IPS-11a (cell line): ENCODE data around the gene CNTN1.

Experiments
- H3K4me3 ChIP-seq: one replicate; pipeline ENCODE4 v1.5.1; 2013; ENCODE audit warnings: low read depth, low read length, control low read depth

The CNTN1 gene

DNA sequence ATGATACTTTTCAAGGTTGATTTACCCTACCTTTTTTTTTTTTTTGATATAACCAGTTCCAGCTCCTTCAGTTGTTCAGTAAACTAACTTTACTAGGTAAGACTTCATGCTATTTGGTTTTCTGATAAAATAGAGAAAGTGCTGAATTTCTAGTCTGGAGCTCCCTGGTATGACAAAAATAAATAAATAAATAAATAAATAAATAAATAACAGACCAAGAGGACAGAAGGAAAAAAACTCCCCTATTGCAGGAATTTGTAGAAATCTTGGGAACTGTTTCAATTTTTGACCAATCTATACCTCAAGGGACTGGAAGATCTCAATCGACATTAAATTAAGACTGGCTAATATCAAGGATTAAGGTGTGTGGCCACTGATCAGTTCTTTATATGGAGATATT is 265.2 kb downstream of the CNTN1 start:
- no peak overlapping the region for H3K4me3 ChIP-seq

DNA sequence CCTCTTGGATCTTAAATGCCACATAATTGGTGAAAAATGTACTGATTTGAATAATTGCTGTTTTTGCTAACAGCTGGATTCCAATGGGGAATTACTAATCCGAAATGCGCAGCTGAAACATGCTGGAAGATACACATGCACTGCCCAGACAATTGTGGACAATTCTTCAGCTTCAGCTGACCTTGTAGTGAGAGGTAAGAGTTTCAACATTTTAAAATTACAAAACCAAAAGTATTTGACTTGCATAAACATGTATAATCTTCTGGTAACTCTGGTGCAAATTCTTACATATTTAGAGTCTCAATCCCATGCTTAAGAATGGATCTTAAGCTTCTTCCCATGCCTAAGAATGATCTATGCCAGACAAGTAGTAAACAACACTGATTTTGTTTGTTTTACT is 266.8 kb downstream of the CNTN1 start:
- H3K4me3 ChIP-seq = no peak overlapping the region

DNA sequence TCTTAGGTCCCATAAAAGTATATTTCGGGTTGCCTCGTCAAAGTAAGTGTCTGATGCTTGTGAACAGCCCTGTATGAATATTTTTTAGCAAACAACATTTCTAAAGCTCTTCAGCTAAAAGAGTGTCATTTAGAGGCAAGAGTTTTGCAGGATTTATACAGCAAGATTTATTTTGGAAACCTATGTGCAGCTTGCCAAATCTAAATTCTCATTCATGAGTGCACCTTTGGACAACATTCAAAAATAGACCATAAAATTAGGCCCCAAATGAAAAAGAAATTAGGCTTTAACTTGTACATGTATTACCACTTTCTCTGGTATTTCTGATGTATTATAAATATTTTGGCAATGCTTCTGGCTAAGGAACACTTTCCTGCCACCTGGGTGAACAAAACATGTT is 271.5 kb downstream of the CNTN1 start:
- no peak overlapping the region for H3K4me3 ChIP-seq

DNA sequence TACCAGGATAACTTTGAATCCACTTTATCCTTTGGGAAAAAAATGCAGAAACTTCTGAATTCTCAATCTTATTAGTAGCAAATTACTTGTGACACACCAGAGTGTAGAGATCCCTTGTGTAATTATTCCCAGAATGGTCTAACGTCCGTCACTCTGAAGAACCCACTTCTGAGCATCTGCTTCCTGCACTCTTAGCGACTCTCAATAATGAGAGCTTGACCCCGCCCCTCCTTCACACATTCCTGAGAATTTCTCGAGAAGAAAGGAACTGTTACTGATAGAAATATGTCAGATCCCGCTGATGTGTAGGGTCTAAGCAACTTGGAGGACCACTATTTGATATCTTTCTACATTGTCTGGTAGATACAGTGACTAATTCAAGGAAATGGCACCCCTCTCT is 277.6 kb downstream of the CNTN1 start:
- no peak overlapping the region for H3K4me3 ChIP-seq

DNA sequence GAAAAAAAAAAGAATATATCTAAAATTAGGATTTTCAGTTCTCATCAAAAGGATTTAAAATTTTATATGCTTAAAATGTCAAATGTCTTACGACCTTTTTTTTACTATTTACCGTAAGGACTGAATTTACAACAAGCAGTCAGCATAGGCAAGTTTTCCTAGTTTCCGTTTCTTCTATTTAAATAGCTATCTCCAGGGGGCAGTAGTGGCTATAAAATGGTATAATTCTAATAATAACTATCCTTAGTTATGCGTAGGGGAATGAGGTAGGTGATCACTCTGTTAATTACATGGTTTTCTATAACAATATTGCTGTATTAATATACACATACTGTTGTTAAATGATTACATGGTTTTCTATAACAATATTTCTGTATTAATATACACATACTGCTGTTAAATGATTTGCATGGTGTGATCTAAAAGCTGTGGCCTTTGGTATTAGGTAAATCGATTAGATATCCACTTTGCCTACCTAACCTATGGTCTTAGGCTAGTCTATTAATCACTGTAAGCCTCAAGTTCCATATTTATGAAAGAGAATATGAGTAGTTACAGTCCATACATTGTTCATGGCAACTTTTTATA is 278.2 kb downstream of the CNTN1 start:
- no peak overlapping the region for H3K4me3 ChIP-seq

DNA sequence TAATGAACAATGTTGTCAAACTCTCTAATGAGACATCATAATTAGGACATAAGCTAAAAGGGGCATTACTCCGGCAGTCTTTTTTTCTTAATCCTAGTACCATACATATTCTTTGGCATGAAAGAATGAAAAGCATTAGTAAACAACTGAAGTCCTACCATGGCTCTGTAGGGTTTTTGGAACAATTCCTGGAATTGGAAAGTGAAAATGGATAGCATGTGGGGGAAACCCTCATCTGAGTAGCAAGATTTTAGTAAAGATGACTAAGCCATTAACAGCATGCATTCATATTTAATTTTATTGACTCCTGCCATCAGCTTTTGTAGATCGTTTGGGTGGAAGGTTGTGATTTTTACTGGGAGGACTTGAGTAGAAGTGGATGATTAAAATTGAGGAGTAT is 279.7 kb downstream of the CNTN1 start:
- no peak overlapping the region for H3K4me3 ChIP-seq

DNA sequence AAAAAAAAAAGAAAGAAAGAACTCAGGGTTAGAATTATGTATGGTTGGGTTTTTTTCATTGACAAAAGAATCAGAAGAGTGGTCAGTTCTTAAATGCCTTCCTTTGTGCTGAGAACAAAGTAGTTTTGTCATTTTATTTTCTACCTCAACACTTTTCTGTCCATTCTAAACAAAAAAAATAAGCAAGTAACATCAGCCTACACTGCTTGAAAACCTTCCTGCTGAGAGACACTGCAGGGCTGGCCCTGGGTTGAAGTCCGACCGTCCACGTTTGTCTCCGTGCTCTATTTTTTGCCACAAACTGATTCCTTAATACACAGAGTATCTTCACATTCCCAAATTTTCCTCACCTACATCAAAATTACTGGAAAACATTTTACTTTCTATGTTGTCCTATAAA is 284.3 kb downstream of the CNTN1 start:
- no peak overlapping the region for H3K4me3 ChIP-seq

DNA sequence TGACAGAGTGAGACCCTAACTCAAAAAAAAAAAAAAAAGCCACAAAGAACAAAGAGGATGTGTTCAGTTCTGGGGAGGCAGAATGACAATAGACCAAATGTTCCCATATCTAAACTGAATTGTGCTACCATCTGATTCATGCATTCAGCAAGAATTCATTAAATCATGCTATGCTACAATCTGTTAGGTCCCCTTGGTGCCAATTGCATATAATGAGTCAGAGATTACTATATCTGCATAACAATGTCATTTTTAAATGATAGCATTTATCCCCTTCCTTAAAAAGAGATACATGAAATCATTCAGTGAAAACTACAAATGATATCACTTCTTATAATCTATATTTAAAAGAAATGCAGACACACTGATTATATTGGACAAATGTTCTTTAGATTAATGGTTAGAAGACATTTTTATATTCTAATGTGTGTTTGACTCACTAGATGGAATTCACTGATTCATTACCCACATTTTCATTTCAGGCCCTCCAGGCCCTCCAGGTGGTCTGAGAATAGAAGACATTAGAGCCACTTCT is 288.3 kb downstream of the CNTN1 start:
- H3K4me3 ChIP-seq = no peak overlapping the region

DNA sequence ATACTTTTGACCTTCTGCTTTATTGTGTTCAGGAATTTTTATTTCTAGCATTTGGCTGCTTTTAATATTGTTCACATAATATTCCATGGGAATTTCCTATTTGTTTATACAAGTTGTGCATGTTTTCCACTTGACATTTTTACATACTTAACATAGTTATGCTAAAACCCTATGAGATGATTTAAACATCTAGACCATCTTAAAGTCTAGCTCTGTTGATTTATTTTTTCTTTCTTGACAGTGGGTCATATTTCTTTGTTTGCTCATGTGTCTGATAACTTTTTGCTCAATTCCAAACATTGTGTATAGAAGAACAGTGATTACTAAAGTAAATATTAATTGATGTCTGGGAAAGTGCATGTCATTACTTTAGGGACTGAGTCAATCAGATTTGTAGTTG is 293.8 kb downstream of the CNTN1 start:
- no peak overlapping the region for H3K4me3 ChIP-seq

DNA sequence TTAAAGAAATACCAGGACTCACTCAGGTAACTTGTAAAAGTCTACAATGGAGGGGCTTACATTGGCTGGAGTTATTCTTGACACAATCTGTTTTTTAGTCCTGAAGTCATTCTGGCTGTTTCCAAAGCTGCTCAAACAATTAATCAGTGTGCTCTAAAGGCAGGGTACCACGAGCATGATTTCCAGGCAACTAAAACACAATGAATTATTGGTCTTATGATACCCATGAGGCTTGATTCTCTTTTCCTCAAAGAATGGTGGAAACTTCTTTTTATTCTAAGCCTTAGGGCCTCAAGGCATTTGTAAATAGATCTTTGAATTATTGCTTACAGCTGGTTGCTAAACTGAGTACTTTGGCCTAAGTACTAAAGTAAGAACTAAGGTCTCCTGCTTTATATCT is 296.1 kb downstream of the CNTN1 start:
- no peak overlapping the region for H3K4me3 ChIP-seq

DNA sequence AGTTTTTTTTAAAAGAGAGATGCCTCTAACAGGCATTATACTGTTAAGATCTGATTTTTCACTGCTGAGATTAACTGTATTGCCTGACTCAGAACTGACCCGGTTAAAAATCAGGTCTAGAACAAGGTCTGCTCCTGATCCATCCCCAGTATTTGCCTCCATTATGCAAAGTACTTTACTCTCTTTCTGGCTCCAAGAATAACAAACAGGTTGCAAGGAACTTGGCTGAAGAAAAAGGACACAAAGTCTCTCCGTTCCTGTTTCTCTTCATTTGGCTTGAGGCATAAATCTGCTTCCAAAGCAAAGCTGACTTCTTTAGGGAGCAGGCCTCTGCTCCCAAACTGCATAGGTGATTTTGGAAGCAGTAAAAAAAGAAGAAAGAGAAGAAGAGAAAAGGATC is 296.6 kb downstream of the CNTN1 start:
- no peak overlapping the region for H3K4me3 ChIP-seq

DNA sequence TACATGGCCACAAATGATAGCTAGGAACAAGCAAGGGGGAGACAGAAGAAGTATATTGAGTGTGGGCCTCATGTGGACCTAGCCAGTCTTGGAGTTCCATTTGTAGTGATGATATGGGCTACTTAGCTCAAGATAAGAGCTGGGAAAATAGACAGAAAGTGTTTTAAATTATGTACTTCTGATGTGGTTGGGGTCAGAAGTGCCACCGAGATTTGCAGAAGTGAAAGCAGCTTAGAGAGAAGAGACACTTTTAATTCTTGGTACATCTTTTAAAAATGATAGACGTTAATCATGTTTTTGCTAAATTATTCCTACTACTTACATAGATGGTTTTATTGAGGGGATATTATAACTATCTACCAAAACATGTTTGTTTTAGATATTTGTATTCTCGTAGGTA is 297.5 kb downstream of the CNTN1 start:
- H3K4me3 ChIP-seq = no peak overlapping the region

DNA sequence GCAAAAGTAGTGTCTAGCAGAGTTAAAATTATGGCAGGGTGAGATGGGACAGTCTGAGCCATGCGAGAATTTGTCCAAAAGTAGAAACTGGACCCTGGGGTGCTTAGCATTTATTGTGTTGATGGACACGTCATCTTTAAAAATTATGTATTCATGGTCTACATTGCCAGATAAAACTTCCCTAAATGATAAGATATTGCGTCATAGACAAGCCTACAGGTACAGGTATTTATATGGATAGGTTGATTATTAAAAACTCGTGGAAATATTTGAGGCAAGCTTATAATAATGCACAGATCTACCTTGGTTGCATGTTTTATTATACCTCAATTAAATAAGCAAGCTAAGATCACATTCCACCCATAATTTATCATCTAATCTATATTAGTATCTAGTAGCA is 299.9 kb downstream of the CNTN1 start:
- no peak overlapping the region for H3K4me3 ChIP-seq

DNA sequence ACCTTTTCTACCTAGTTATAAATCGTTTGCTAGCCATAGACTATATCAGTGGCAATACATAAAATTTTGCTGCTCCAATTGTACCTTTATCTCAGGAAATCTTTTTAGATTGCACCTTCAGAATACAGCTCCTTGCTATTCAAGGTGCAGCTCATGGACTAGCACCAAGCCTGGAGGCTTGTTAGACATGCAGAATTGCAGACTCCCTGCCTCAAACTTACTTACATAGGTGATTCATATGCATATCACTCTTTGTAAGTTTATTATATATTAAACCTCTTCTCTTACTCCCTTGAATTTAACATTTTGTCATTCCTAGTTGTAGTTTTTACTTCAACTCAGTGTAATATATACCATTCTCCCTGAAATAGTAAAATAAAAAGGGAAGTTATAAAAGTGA is 300.4 kb downstream of the CNTN1 start:
- no peak overlapping the region for H3K4me3 ChIP-seq

DNA sequence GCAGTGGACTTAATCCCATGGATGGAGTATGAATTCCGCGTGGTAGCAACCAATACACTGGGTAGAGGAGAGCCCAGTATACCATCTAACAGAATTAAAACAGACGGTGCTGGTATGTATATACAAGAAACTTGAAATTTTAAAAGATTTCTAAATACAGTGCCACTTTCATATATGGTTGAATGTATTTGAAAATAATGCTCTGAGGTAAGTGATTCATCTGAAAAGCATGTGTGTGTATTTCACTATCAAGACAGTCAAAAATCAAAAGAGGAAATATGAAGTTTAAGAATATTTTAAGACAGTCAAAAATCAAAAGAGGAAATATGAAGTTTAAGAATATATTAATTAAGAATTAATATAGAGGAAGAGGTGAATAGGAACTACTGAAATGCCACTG is 300.9 kb downstream of the CNTN1 start:
- no peak overlapping the region for H3K4me3 ChIP-seq

DNA sequence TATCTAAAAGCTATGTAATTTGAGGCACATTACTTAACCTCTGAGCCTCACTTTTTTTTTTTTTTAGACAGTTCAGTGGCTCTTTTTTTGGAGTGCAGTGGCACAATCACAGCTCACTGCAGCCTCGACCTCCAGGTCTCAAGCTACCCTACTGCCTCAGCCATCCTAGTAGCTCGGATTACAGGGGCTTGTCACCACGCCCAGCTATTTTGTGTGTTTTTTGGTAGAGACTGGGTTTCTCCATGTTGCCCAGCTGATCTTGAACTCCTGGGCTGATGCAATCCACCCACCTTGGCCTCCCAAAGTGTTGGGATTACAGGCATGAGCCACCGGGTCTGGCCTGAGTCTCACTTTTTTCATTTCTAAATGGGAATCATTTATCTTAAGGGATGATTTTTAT is 303.9 kb downstream of the CNTN1 start:
- no peak overlapping the region for H3K4me3 ChIP-seq

DNA sequence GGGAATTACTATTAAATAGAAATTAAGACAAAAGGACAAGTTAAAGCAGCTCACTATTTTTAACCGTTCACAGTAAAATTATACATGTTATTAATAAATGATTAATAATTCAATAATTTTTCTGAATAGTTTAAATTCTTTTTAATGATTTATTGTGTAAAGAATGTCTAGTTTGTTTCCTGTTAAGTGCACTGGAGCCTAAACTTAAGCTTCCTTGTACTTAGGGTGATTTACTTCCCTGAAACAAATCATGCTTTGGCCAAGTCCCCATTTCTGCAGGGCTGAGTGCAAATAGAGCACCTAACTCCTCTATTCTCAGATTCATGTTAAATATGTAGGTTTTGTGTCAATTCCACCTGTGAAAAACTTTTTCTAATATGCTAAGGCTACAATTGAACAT is 307.0 kb downstream of the CNTN1 start:
- H3K4me3 ChIP-seq = no peak overlapping the region

DNA sequence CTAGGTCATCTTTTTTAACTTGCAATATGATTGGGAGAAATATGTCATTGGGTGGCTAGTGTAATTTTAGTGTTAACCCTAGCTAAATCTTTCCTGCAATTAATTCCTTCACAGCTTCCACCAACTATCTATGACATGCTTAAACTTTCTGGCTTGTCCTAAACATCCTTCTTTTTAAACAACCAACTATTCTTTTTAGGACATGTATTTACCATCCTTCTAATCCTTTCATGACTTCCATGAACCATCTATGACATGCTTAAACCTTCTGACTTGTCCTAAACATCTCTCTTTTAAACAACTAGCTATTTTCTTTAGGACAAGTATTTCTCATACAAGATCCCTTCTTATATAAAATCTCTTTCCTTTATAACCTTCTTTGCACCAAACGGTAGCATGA is 316.2 kb downstream of the CNTN1 start:
- no peak overlapping the region for H3K4me3 ChIP-seq

DNA sequence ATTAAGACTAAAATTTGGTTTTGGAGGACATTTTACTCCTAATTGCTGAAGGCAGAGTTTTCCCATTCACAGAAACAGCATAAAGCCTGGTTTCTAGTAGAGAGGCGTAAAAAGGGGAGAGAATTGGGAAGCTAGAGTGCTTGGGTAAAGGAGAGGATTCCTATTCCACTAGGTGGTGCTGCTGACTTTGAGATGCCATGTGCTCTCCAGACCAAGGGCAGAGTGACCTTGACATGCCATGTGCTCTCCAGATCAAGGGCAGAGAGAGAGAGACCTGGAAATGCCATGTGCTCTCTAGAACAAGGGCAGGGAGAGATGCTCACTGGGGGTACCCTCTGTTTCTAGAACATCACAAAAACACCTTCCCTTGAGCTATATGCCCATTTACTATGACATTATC is 319.7 kb downstream of the CNTN1 start:
- no peak overlapping the region for H3K4me3 ChIP-seq

DNA sequence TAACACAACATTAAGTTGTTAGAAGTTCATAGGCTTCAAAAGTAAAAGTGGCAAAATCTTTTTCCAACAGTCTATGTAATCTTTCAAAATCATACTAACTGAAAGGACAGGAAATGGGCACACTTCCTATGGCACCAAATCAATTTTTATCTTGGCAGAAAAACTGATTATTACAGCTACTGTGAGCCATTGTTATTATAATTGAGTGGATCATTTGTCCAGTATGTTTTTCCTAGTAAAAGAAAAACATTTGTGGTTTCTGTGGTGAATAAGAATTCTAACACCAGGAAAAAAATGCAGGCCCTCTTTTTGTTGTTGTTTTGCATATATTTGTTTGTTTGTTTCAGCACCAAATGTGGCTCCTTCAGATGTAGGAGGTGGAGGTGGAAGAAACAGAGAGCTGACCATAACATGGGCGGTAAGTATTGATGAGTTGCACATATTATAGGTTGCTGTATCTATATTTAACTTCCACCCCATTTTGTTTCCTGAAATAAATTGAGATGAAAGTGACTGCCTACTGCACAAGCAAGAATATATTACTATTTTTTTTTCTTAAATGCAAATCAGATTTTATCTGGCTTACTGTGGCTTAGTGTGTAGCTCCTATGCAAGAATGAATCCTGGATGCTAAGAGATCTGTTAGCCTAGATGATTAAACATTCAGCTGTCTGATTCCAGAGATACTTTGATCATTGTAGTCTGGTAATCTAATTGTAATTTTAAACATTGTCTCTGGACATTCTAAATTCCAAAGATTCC is 321.8 kb downstream of the CNTN1 start:
- no peak overlapping the region for H3K4me3 ChIP-seq

DNA sequence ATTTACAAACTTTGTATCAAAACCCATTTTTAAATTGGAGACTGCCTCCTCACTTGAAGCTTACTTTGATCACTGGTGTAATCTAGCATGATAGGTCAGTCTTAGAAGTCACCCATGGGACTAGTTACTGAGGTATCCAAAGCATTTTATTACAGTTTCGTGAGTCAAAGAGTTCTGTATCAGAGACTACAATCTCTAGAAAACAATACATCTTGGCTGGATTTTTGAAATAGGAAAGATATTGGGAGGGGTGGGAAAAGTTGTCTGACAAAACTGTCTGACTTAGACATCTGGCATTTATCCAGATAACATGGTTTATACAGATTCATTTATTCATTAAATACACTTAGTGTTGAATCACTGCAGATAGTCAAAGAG is 322.4 kb downstream of the CNTN1 start:
- H3K4me3 ChIP-seq = no peak overlapping the region

DNA sequence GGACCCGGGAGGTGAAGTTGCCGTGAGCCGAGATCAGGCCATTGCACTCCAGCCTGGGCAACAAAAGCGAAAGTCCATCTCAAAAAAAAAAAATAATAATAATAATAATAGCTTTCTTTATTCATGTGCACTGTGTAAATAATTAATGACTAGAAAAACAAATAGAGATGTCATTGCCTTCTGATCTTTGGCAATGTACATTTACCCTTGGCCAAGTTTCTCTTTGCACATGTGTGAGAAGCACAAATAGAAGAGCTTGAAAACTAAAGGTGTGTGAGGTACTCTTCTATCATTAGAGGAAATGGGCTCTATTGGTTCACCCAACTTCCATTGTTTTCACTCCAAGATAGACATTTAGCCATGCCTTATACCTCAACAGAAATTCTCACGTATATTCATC is 325.8 kb downstream of the CNTN1 start:
- H3K4me3 ChIP-seq = no peak overlapping the region

DNA sequence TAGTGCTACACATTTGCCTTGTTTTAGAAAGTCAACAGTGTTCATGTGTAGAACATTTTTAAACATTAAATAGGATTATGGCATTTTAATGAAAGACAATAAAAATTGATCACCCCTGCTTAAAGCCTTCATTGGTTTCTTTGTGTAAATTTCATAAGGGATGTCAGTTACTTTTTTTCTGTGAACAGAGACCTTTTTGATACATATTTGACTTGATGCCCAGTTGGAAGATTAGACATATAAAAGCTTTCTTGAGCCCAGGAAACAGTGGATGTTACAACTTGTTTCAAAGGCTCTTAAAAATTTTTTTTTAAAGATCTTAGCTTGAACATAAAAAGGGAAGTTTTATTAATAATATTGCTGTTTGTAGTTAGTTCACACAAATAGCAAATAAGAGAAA is 327.2 kb downstream of the CNTN1 start:
- H3K4me3 ChIP-seq = no peak overlapping the region
